T-helper 2 cell (primary cell): ENCODE data around the gene GAPVD1.

ENCODE experiments used
- DNase-seq, 5 experiments: peaks; one replicate each; pipeline versions ENCODE4 v3.0.0 to v3.0.0-alpha.2; 2012 to 2022

GAPVD1 gene

DNA sequence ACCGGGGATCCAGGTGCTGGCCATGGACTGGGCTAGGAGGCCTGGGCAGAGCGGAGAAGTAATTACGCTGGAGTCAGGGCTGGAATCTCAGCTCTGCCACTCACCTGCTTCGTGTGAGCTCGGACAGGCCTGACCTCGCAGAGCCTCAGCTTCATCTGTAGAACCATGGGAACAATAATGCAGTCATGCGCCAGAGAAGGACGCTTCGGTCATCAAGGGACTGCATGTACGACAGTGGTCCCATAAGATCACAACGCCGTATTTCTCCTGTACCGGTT lies 145.1 kb downstream of the GAPVD1 start:
- DNase-seq = no peak

DNA sequence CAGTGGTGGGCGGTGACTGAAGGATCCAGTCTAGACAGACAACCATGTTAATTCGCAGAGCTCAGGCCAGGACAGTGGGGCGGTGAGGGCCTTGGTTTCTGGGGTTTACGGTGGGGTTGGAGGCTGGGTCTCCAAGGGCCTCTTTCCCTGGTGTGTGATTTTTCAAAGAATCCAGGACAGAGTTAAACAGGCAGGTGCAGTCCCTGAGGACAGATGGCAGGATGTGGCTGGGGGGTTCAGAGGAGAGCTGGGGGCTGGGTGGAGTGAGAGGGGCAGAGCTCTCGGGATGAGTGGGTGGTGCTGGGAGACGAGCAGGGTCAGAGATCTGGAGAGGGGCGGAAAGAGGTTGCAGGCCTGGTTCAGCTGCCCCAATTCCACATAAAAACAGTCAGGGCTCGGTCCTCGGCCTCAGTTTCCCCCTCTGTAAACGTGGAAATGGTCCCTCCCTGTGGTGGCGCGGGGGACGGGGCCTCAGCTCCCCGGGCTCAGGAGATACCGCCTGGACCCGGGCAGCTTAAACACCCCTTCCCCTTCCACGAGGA lies 145.9 kb downstream of the GAPVD1 start:
- DNase-seq = no peak

DNA sequence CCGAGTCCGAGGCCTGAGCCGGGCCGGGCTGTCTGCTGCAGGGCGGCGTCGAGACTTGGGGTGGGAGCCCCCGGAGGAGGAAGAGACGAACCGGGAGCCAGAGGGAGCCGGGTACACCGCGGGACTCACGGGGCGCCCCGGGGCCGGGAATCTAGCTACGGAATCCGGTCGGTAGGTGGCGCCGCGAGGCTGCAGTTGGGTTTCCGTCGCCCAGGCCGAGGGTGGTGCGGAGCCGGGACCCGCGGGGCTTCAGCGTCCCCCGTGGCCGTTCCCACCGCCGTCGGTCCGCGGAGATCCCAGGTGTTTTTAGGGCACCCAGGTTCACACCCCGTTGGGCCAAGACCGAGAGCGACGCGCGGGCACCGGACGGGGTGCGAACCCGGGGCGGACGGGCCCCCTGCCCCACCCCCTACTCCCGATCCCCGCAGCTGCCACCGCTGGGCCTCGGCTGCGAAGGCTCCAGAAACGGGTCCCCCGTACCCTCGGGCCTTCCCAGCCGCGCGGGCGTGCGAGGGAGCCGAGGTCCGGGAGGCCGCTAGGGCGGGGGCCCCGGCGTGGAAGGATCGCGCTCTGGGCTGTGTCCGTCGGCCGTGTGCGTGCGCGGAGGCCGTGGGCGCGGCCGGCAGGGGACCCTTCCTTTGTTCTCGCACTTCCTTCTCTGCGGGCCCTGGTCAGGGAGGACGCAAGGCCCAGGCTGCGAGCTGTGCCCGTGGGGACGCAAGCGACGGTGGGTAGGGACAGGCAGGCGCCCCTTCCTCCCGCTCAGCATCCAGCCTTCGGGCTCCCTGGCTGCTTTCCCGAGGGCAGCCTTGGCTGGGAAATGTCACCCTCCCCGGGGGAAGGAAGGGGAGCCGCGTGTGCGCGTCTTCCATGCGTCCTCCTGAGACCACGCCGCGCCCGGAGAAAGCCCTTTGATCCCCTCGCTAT lies 146.6 kb downstream of the GAPVD1 start:
- peak; percentile 33 to 66 (median 60) for DNase-seq

DNA sequence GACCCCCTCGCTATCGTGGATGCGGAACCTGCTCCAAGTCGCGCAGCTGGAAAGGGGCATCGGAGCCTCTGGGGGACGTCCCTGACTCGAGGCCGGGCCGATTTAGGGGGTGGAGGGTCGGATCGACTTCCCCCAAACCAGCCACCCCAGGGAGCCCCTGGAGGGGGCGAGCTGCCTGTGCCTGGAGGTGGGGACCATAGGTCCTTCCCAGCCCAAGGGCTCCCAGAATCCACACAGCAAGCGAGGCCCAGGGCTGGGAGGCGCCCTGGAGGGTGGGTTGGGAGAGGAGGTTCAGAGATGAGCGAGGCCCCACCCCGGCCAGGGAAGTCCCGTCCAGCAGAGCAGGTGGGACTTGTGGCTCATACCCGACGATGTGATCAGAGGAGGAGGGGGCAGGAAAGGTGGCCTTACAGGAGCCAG lies 147.6 kb downstream of the GAPVD1 start:
- DNase-seq = peak in 1 of 5 experiments; percentile 24

DNA sequence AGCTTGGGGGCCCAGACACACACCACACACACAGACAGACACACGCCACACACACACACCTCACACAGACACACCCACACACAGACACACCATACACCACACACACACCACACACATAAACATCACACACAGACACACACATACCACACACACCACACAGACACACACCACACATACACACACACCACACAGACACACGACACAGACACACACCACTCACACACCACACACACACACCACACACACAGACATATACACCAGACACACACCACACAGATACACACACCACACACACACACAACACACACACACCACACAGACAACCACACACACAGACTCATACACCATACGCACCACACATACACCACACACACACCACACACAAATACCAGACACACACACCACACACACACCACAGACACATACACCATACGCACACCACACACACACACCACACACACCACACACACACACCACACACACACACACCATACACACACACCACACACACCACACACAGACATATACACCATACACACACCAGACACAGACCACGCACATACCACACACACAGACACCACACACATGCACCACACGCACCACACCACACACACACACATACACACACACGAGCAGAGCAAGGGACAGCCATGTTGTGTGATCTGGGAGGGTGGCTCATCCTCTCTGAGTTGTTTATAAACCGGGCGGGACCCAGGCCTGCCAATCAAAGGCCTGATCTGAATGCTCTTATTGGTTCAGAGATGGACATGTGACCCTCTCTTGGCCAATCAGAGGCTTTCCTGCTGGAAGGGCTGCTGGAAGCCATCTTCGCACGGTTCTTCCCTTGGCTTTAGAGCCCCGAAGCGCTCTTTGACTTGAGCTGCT lies 148.3 kb downstream of the GAPVD1 start:
- peak in 2 of 5 experiments; percentile 23 to 61 for DNase-seq

DNA sequence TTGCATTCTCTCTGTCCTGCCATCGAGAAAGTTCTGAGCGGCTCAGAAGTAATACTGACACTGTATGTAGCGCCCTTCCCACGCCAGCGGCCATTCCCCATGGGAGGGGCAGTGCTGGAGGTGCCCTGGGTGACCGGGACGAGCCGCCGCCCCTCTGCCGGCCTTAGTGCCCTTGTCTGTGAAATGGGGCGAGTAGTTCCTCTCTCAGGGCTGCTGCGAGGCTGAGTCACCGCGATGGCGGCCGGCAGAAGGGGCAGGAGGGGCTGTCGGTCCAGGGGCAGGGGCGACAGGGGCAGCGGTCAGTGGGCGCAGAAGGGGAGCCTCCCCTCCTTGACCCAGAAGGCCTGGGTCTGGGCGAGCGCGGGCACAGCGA lies 148.9 kb downstream of the GAPVD1 start:
- DNase-seq = no peak

DNA sequence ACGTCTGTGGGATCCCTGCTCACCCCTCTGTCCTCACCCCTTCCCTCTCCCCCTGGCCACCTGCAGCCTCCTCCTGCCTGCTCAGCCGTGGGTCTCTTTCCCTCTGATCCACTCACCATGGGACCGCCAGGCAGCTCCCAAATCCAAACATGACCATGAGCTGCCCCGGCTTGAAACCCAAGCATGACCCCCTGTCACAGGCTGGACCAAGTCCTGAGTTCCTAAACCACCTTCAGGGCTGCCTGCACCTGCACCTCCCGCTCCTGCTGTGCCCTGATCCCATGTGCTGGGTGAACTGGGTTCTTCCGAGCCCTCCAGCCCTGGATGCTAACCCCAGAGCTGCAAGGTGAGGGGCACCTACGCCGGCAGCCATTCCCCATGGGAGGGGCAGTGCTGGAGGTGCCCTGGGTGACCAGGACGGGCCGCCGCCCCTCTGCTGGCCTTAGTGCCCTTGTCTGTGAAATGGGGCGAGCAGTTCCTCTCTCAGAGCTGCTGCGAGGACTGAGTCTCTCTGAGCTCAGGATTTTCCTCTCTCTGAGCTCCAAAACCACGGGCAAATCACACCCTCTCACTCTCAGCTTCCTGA lies 149.6 kb downstream of the GAPVD1 start:
- no peak for DNase-seq

DNA sequence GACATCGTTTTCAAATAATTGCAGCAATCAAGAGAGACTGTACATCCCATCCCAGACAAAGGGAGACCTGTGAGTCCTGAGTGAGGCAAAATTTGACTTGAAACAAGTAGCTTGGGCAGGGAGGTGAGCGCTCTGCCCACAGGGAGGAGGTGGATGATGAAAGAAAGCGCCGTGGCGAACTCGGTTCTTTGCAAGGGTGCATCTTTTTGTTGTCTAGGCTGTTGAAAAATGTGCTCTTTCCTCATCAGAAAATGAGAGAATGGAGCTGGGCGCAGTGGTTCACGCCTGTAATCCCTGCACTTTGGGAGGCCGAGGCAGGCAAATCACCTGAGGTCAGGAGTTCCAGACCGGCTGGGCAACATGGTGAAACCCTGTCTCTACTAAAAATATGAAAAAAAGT lies 150.5 kb downstream of the GAPVD1 start:
- no peak for DNase-seq

DNA sequence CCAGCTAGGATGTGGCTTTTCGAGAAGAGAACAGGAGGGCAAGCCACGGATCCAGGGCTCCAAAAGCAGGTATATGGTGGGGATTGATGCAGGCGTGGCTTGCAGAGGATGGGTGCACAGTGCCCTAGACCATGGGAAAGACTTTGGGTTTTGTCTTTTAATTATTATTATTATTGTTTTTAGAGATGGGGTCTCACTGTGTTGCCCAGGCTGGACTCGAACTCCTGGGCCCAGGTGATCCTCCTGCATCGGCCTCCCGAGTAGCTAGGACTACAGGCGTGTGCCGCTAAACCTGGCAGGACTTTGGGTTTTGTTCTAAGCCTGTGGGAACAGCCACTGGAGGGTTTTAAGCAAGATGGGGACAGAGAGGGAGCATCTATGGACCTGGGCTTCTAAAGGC lies 152.0 kb downstream of the GAPVD1 start:
- DNase-seq = no peak

DNA sequence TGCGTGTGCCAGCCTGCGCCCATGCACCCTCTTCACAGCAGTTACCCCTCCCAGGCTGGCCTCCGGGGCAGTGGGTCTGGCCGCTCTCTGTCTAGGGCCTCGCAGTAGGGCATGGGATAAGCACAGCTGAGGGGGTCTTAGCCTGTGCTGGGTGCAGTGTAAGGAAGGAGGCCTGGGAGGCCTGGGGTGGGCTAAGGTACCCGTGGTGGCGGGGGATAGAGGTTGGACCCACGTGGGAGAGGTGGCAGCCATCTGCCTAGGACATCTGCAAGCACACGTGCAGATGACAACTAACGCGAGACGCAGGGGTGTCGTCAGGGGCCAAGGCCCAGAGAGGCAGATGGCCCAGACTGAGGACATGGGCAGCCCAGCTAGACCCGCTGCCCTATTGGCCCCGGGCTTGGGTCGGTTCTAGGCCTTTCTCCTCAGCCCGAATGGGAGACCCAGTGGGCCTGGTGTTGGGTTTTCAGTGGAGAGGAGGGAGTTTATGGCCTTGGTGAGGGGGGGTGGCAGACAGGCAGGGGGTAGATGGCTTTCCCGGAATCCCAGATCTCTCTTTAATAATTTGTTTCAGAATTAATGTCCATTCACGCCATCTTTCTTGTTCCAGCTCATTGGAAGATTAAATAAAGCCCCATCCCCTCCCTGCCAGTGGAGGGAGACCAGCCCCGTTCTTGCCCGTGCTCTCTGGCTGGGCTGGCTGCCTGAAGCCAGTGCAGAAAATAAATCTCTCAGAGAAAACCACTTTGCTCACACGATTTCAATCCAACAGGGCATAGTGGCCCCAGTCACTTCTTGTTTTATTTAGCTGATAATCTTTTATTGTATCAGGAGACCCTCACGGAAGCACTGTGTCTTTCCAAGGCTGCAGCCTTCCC lies 154.2 kb downstream of the GAPVD1 start:
- no peak for DNase-seq

DNA sequence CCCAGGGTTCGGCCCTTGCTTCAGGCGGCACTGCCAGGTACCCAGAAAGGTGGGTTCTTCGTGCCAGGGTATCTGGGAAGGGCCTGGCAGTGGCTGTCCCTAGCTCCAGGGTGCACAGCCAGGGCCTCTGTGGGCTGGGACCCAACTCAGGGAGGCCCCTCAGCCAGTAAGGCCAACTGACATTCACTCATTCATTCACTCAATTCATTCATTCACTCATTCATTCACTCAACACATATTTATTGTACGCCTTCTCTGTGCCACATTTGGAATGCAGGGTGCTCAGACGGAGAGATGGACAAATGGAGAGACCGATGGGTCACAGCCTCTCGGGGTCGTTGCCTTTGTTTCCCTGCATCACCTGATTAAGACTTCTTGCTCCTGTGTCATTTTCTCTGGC lies 154.9 kb downstream of the GAPVD1 start:
- no peak for DNase-seq
